Mesothelial cell of epicardium (in vitro differentiated cells): ENCODE results near the gene RNF223. TPM values are rescaled to one million over a fixed set of nuclear protein-coding genes. Genes with fewer than 3 reads are reported as not detected.

Experiments
- DNase-seq, 2 experiments: peaks; one replicate each; pipeline ENCODE4 v3.0.0; 2021; ENCODE audit warnings: low spot score in 2 of 2; ENCODE audit not compliant: unreplicated experiment in 2 of 2
- H3K27ac Mint-ChIP-seq: 2 replicates; pipeline ENCODE4 v1.8.0; 2021; ENCODE audit warnings: mixed read lengths
- H3K27me3 Mint-ChIP-seq: 2 replicates; pipeline ENCODE4 v1.8.0; 2021; ENCODE audit warnings: low read depth, mixed read lengths
- H3K36me3 Mint-ChIP-seq: 2 replicates; pipeline ENCODE4 v1.8.0; 2021; ENCODE audit warnings: mixed read lengths
- H3K4me1 Mint-ChIP-seq: 2 replicates; pipeline ENCODE4 v1.8.0; 2021; ENCODE audit warnings: mixed read lengths
- H3K4me3 Mint-ChIP-seq: 2 replicates; pipeline ENCODE4 v1.8.0; 2021; ENCODE audit warnings: mild to moderate bottlenecking, moderate library complexity, mixed read lengths
- H3K9me3 Mint-ChIP-seq: 2 replicates; pipeline ENCODE4 v1.8.0; 2021; ENCODE audit warnings: mixed read lengths
- CTCF ChIP-seq: fragments of 200-600 bp; sonication (generic); IDR thresholded peaks from one replicate; pipeline ENCODE4 v1.5.0; 2021; ENCODE audit warnings: antibody characterized with exemption; ENCODE audit not compliant: unreplicated experiment
- total RNA-seq: library from RNA; stranded (reverse); gene quantifications from 3 replicates; pipeline ENCODE4 v1.2.1, GENCODE V29; 2021

RNF223 gene
- total RNA-seq, 1 donor from 2014 or later, result 0.27 TPM

- Mint-ChIP-seq H3K9me3 (no peaks in the 10 kb centered on the region), H3K27me3 (peaks cover 36% of the 10 kb centered on the region), H3K36me3 (no peaks in the 10 kb centered on the region), H3K4me3 (no peak overlapping the region), H3K4me1 (peaks cover 6% of the 10 kb centered on the region), H3K27ac (no peak overlapping the region)
- TF ChIP-seq CTCF, result no peak
- no peak for DNase-seq
Observed at GRCh38 chr1:1120096-1120495, 46.0 kb upstream of the RNF223 start.

DNA sequence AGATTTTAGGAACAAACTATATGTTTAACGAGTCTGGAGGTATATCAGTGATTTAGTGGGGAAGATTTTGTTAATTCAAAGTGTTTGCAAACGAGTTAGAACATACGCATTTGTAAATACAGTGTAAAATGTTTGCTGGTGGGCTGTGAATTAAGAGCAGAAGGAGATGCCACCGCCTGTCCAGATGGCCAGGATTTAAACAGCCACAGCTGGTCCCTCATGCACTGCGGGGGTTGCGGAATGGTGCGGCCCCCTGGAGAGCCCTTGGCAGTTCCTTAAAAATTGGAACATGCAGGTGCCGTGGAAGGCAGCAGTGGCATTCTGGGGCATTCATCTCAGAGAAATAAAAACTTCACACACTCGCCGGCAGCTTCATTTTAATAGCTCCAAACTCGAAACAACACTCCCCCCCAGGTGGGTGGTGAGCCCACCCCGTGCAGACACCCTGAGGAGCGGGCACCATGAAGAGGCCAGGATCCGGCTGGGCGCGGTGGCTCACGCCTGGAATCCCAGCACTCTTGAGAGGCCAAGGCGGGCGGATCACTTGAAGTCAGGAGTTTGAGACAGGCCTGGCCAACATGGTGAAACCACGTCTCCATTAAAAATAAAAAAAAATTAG is 45.3 kb upstream of the RNF223 start:
- Mint-ChIP-seq H3K36me3 (no peaks in the 10 kb centered on the region), H3K4me1 (peaks cover 13% of the 10 kb centered on the region), H3K4me3 (no peak overlapping the region), H3K9me3 (no peaks in the 10 kb centered on the region), H3K27me3 (peaks cover 36% of the 10 kb centered on the region), H3K27ac (no peak overlapping the region)
- TF ChIP-seq CTCF, result no peak
- DNase-seq, result peak in 1 of 2 experiments; percentile 29

- no peaks in the 10 kb centered on the region for H3K36me3 Mint-ChIP-seq
- H3K9me3 Mint-ChIP-seq, result no peaks in the 10 kb centered on the region
- peaks cover 14% of the 10 kb centered on the region for H3K4me1 Mint-ChIP-seq
- TF ChIP-seq CTCF, result no peak
- peak in 1 of 2 experiments; percentile 3 for DNase-seq
- no peak overlapping the region for H3K27ac Mint-ChIP-seq
- no peak overlapping the region for H3K4me3 Mint-ChIP-seq
- peaks cover 36% of the 10 kb centered on the region for H3K27me3 Mint-ChIP-seq
Observed at GRCh38 chr1:1118876-1119220, 44.7 kb upstream of the RNF223 start.

GRCh38 chr1:1118011-1118875 is 44.1 kb upstream of the RNF223 start:
- Mint-ChIP-seq H3K36me3 (peaks cover 3% of the 10 kb centered on the region), H3K27me3 (peaks cover 36% of the 10 kb centered on the region), H3K27ac (no peak overlapping the region), H3K4me1 (peaks cover 14% of the 10 kb centered on the region), H3K9me3 (peaks cover 3% of the 10 kb centered on the region), H3K4me3 (peak overlapping the region; percentile 50)
- TF ChIP-seq CTCF, result no peak
- no peak for DNase-seq

- no peak for DNase-seq
- Mint-ChIP-seq H3K27ac (no peak overlapping the region), H3K27me3 (peaks cover 36% of the 10 kb centered on the region), H3K4me3 (peak overlapping the region; percentile 50), H3K4me1 (peaks cover 9% of the 10 kb centered on the region), H3K9me3 (peaks cover 5% of the 10 kb centered on the region), H3K36me3 (peaks cover 9% of the 10 kb centered on the region)
- TF ChIP-seq CTCF, result no peak
Observed at GRCh38 chr1:1117469-1117831, 43.3 kb upstream of the RNF223 start.
